ENCODE data around the gene PDZK1IP1.

PDZK1IP1 gene

GRCh38 chr1:47182676-47183235 lies 7.1 kb downstream of the PDZK1IP1 start:
- H4K20me1 ChIP-seq (ENCODE audit: insufficient read depth, low read length) = no peaks in the 10 kb centered on the region
- H3K4me2 ChIP-seq (ENCODE audit: low read depth, low read length) = no peak overlapping the region
- no peak overlapping the region for H3K4me3 ChIP-seq (ENCODE audit: low read length)
- no peaks in the 10 kb centered on the region for H3K9me3 ChIP-seq (replicated peaks; ENCODE audit: insufficient read depth, low read length)
- H3K79me2 ChIP-seq (ENCODE audit: low read length) = no peaks in the 10 kb centered on the region
- H3K4me1 ChIP-seq (ENCODE audit: low read length) = no peaks in the 10 kb centered on the region
- H3K27ac ChIP-seq (ENCODE audit: low read length) = no peak overlapping the region
- H3K27me3 ChIP-seq (replicated peaks; ENCODE audit: insufficient read depth, low read length) = peaks cover 32% of the 10 kb centered on the region; the same call in 1 of the 2 replicates
- H2AFZ ChIP-seq (ENCODE audit: low read length) = no peak overlapping the region
- no peak for DNase-seq
- H3K9ac ChIP-seq (ENCODE audit: low read length) = no peak overlapping the region
- no peaks in the 10 kb centered on the region for H3K9me2 ChIP-seq (replicated peaks; ENCODE audit: insufficient read depth, low read length)
- no peaks in the 10 kb centered on the region for H3F3A ChIP-seq (ENCODE audit: insufficient read depth, low read length)
- no peaks in the 10 kb centered on the region for H3K36me3 ChIP-seq (replicated peaks; ENCODE audit: insufficient read depth, low read length)
- TF ChIP-seq CTCF (IDR thresholded peaks at IDR 0.05; ENCODE audit: low read length) (no peak), EZH2 (optimal IDR thresholded peaks at IDR 0.05; ENCODE audit: low read depth, low read length) (no peak), EZH2phosphoT487 (IDR thresholded peaks at IDR 0.05; ENCODE audit: low read length) (no peak)

- H3K36me3 ChIP-seq (replicated peaks; ENCODE audit: insufficient read depth, low read length) = no peaks in the 10 kb centered on the region
- DNase-seq = no peak
- no peaks in the 10 kb centered on the region for H3K9me3 ChIP-seq (replicated peaks; ENCODE audit: insufficient read depth, low read length)
- no peak overlapping the region for H3K4me2 ChIP-seq (ENCODE audit: low read depth, low read length)
- no peaks in the 10 kb centered on the region for H3K79me2 ChIP-seq (ENCODE audit: low read length)
- no peaks in the 10 kb centered on the region for H3K4me1 ChIP-seq (ENCODE audit: low read length)
- H4K20me1 ChIP-seq (ENCODE audit: insufficient read depth, low read length) = no peaks in the 10 kb centered on the region
- TF ChIP-seq EZH2 (optimal IDR thresholded peaks at IDR 0.05; ENCODE audit: low read depth, low read length) = no peak
- no peak for TF ChIP-seq EZH2phosphoT487 (IDR thresholded peaks at IDR 0.05; ENCODE audit: low read length)
- TF ChIP-seq CTCF (IDR thresholded peaks at IDR 0.05; ENCODE audit: low read length) = no peak
- H2AFZ ChIP-seq (ENCODE audit: low read length) = no peak overlapping the region
- H3K27me3 ChIP-seq (replicated peaks; ENCODE audit: insufficient read depth, low read length) = peaks cover 32% of the 10 kb centered on the region; the same call in 1 of the 2 replicates
- H3K27ac ChIP-seq (ENCODE audit: low read length) = no peak overlapping the region
- H3F3A ChIP-seq (ENCODE audit: insufficient read depth, low read length) = no peaks in the 10 kb centered on the region
- no peaks in the 10 kb centered on the region for H3K9me2 ChIP-seq (replicated peaks; ENCODE audit: insufficient read depth, low read length)
- no peak overlapping the region for H3K9ac ChIP-seq (ENCODE audit: low read length)
- no peak overlapping the region for H3K4me3 ChIP-seq (ENCODE audit: low read length)
These were observed 7.7 kb downstream of the PDZK1IP1 start for GRCh38 chr1:47181955-47182675.

GRCh38 chr1:47181095-47181954 lies 8.5 kb downstream of the PDZK1IP1 start:
- Histone ChIP-seq H2AFZ (ENCODE audit: low read length) (no peak overlapping the region), H3K27me3 (replicated peaks; ENCODE audit: insufficient read depth, low read length) (peaks cover 32% of the 10 kb centered on the region; the same call in 1 of the 2 replicates), H3K9ac (ENCODE audit: low read length) (no peak overlapping the region), H3K4me1 (ENCODE audit: low read length) (no peaks in the 10 kb centered on the region), H4K20me1 (ENCODE audit: insufficient read depth, low read length) (no peaks in the 10 kb centered on the region), H3K9me3 (replicated peaks; ENCODE audit: insufficient read depth, low read length) (no peaks in the 10 kb centered on the region), H3K27ac (ENCODE audit: low read length) (no peak overlapping the region), H3K79me2 (ENCODE audit: low read length) (no peaks in the 10 kb centered on the region), H3K36me3 (replicated peaks; ENCODE audit: insufficient read depth, low read length) (no peaks in the 10 kb centered on the region), H3K4me3 (ENCODE audit: low read length) (no peak overlapping the region), H3K4me2 (ENCODE audit: low read depth, low read length) (no peak overlapping the region), H3K9me2 (replicated peaks; ENCODE audit: insufficient read depth, low read length) (no peaks in the 10 kb centered on the region), H3F3A (ENCODE audit: insufficient read depth, low read length) (no peaks in the 10 kb centered on the region)
- TF ChIP-seq EZH2phosphoT487 (IDR thresholded peaks at IDR 0.05; ENCODE audit: low read length) = no peak
- no peak for TF ChIP-seq EZH2 (optimal IDR thresholded peaks at IDR 0.05; ENCODE audit: low read depth, low read length)
- TF ChIP-seq CTCF (IDR thresholded peaks at IDR 0.05; ENCODE audit: low read length) = no peak
- DNase-seq = no peak
